Stimulated activated CD8-positive, alpha-beta memory T cell treated with anti-CD3 and anti-CD28 coated beads, Interleukin-12 subunit alpha, Interleukin-12 subunit beta, amount 100 ng/mL, for 1 hour (primary cell): Measurements from ENCODE around the gene CHN2.

Experiments
- DNase-seq: peaks from one replicate; pipeline ENCODE4 v3.0.0-alpha.2; 2020; ENCODE audit warnings: low read depth

Gene CHN2

GRCh38 chr7:29364661-29365060 lies 170.1 kb downstream of the CHN2 start:
- no peak for DNase-seq

DNA sequence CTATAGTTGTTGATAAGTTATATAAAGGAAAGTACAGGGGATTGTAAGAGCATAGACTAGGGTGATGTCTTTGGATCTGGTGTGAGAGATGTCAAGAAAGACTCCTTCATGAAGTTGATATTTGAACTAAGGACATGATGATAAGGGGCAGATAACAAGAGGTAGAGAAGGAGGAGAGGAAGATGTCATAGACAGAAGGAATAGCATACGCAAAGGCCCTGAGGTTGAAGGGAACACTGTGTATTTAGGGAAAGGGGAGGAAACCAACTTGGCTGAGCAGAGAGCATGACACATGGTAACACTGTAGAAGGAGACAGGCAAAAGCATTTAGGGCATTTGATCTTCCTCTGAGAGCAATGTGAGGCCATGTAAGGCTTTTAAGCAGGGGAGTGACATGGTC lies 170.8 kb downstream of the CHN2 start:
- DNase-seq = no peak

GRCh38 chr7:29367784-29368183 lies 173.2 kb downstream of the CHN2 start:
- DNase-seq = no peak

GRCh38 chr7:29369909-29370488 lies 175.4 kb downstream of the CHN2 start:
- DNase-seq = no peak

- DNase-seq = no peak
Observed at GRCh38 chr7:29370531-29371314, 176.1 kb downstream of the CHN2 start.

DNA sequence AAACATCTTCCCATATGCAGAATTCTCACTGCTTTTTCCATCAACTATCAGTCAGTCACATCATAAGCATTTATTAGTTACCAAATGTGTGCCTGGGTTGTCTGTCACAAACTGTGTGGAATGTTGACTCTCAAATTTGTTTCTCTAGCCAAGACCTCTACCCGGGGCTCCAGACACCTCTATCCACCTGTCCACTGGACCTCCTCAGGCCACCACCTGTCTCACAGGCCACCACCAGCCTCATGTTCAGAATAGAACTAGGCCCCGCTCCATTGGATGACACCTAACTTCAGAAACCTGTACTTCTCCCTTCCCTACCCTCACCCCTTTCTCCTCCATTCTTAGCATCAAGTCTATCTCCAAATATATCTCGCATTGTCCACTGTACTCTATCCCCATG lies 176.9 kb downstream of the CHN2 start:
- DNase-seq = no peak

DNA sequence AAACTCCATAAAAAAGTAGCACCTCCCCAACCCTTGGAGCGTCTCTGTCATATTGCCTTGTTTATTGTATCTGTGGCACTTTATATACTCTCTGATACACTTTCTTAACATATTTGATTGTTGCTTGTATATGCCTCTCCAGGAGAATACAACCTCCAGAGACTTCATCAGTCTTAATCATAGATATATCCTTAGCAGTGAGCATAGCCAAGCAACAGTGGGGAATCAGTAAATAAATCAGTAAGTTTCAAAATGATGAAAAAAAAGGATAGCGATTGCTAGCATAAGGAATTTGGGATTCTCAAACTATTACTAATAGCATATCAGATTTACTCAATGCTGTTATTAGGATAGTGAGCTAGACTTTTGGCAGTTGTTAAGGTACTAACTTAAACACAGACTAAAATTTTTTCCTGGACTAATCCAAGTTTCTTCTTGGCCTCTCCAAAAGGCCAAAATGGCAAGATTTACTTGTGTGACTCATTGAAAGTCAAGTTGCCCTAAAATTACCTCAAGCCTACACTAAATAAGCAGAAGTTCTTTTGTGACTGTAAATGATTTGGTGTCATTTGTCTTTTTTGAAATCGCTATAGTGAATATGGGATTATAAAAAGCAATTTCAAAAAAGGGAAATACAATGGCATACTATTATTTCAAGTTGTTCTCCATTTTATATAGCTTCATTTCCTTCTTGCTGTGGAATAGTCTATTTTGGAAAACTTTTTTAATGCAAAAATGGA lies 177.9 kb downstream of the CHN2 start:
- DNase-seq = no peak

DNA sequence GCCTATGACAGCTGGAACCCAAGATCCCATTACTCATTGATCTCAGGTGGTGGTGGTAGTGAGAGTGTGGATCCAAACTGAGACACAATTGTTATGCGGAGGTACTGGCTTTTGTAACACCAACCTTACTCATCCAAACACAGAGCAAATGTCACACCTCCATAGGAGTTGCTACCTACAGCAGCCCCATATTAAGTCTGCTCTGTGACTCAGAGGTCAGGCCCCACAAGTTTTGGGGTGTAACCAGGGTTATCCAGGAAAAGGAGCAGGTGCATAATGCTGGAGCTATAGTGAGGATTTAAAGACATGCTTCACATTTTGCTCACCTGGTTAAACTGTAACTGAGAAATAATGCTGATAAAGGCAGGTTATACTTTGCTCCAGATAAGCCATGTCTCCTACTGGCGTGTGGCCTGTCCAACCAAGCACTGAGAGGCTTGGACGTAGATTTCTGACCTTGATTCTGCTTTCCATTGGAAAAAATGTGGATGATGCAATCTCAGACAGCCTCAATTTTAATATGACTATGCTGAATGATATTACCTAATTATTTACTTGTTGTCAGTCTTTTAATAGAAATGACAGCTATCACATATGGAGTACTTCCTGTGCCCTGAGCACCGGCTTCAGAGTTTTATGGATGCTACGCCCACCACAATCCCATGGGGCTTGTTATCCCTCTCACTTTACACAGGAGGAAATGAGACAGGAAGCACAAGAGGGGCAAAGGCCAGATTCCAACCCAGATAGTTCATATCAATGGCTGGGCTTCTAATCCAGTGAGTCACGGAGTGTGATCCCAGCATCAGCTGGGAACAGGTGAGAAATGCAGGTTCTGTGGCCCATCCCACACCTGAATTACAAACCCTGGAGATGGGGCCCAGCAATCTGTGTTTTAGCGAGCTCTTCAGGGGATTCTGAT lies 181.3 kb downstream of the CHN2 start:
- no peak for DNase-seq

- DNase-seq = no peak
Observed at GRCh38 chr7:29377718-29378117, 183.1 kb downstream of the CHN2 start.

DNA sequence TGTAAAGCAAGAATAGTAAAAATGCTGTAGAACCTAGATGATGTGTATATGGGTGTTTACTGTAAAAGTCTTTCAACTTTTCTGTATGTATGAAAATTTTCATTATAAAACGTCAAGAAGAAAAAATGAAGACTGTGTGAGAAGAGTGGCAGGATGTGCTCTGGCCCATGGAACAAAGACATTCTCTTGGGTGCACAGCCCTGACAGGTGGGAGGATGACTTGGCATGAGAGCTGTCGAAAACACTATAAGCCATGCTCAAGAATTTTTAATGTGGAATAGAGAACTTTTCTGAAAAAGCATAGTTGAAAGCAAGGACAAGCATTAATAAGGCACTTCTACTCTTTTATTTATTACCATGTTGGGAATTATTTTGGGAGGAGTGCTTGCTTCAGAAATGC lies 185.0 kb downstream of the CHN2 start:
- no peak for DNase-seq

DNA sequence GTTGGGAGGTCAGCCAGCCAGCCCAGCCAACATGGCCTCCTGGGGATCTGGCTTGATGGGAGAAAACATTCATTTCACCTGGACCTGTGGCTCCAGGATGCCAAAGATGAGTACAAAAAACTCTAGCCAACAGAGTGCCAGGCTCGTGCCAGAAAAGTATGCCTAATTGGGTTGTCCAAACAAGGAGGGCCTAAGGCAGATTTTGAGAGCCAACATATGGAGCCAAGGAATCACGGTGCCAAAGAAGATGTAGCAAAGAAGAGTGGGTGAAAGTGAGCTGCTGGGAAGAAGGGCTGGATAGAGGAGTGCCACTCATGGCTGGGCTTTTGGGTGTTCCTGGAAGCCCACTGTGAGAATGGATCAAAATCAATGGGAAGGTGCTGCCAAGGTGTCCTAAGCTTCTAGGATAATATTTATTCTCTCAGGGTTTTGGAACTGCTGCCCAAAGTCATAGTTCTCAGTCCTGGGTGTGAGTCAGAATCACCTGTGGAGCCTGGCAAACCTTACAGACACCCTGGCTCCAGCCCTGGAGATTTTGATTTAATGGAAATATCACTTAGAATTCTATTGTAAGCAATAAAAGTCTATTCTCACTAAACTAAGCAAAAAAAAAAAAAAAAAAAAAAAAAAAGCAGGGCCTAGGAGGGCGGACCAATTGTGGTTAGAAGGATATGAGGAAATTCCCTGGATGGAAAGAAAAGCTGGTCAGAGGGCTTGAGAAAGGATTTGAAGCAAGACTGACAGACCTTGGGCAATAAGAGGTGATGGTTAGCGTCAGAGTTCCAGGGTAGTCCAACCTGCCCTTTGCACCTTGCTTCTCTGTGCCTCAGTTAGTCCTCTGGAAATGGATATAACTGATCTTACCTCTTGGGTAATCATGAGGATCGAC lies 186.9 kb downstream of the CHN2 start:
- no peak for DNase-seq

- no peak for DNase-seq
Observed at GRCh38 chr7:29384277-29384676, 189.7 kb downstream of the CHN2 start.

GRCh38 chr7:29385214-29385814 lies 190.7 kb downstream of the CHN2 start:
- no peak for DNase-seq

- DNase-seq = no peak
Observed at GRCh38 chr7:29386196-29386765, 191.7 kb downstream of the CHN2 start.

DNA sequence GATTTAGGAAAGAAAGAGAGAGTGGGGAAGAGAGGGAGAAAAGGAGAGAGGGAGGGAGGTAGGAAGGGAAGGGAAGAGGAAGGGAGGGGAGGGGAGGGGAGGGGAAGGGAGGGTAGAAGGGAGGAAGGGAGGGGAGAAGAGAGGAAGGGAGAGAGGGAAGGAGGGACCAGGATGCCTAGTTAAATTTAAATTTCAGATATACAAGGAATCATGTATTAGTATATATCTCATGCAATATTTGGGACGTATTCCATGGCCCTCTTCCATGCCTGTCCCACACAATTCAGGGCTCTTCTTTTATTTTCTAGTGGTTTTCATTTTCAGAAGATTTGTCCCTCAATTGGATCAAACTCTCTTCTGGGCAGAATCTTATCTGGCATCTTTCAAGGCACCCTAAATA lies 196.7 kb downstream of the CHN2 start:
- no peak for DNase-seq

GRCh38 chr7:29394321-29394720 lies 199.7 kb downstream of the CHN2 start:
- no peak for DNase-seq

DNA sequence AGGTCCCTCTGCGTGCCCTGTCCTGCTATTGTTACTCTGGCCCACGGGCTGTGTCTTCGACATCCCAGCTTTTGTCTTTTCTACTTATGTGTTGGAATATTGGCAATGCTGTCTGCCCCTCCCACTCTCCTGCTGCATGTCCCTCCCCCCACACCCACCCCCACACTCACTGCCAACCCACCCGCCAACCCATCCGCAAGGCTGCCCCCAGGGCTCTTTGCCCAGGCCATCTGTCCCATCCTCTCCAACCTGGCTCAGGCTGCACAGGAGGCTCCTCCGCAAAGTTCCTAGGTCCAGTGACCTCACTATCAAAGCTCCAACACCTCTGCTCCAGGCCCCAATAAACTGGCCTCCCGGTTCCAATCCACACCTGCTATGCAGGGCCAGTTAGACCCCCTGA lies 202.0 kb downstream of the CHN2 start:
- no peak for DNase-seq

DNA sequence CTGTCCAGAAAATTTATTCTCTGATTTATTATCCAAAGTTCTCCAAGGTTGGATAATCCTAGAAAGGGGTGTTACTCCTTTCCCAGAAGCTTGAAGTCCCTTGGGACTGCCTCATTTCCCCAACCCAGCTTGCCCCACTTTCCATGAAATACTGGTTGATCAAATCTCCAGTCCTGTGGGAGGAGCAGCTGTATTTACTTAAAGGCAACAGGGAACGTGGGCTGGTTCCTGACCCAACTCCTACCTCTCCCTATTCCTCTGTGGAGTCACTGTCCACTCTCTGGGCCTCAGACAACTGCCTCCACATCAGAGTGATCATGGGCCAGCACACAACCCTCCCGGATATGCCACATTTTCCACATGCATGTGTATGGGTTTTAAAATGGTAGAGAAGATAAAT lies 202.8 kb downstream of the CHN2 start:
- no peak for DNase-seq

GRCh38 chr7:29398011-29398410 lies 203.4 kb downstream of the CHN2 start:
- DNase-seq = no peak

DNA sequence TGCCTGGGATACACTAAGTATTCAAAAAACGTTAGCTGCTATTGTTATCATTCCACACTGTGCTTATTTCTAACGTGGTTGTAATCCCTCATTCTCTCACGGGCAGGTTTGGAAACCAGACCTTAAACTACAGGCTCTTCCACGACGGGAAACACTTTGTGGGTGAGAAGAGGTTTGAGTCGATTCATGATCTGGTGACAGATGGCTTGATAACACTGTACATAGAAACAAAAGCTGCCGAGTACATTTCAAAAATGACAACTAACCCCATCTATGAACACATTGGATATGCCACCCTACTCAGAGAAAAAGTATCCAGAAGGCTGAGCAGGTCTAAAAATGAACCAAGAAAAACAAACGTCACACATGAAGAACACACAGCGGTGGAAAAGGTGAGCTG lies 205.9 kb downstream of the CHN2 start:
- no peak for DNase-seq
